HepG2 (cell line): ENCODE data around the gene NMRAL1. TPM values are rescaled to one million over a fixed set of nuclear protein-coding genes. Genes with fewer than 3 reads are reported as not detected.

Experiments
- ATAC-seq: fragments of 200-7000 bp; cut with Tn5 transposase; 3 replicates; pipeline ENCODE4 v1.9.1; 2020; ENCODE audit warnings: mild to moderate bottlenecking, moderate library complexity
- BruUV-seq: library from RNA; stranded (reverse); fragments of 400-500 nt; replicated peaks from 2 replicates; lab custom pipeline; 2021; lab: Mats Ljungman, UMichigan
- CTCF ChIA-PET: fragments of 300-600 bp; formaldehyde crosslinking; extraction: SDS; loops from one replicate; lab custom pipeline; 2021; ENCODE audit warnings: low total read pairs, inconsistent platforms, low intra/inter-chr PET ratio; lab: Yijun Ruan, JAX
- POLR2A ChIA-PET: fragments of 350-600 bp; sonication (Branson Sonifier 250); formaldehyde crosslinking; loops from one replicate; lab custom pipeline; 2020; ENCODE audit warnings: antibody characterized with exemption, inconsistent platforms; lab: Yijun Ruan, JAX
- DNase-seq: peaks from one replicate; pipeline ENCODE4 v3.0.0-alpha.2; 2015; ENCODE audit warnings: low spot score
- FAIRE-seq: peaks from 3 replicates; lab custom pipeline; 2011; peaks lifted over from hg19 to GRCh38; lab: Jason Lieb, UNC
- H2AFZ ChIP-seq: one replicate; pipeline ENCODE4 v1.6.1; 2011; ENCODE audit warnings: low read length, inconsistent platforms
- H3K27ac ChIP-seq: fragments of 300-600 bp; 3 replicates; pipeline ENCODE4 v1.8.0; 2011; ENCODE audit warnings: mixed run types, mild to moderate bottlenecking, mixed read lengths, low read length, inconsistent platforms; ENCODE audit not compliant: insufficient read depth; ENCODE audit errors: extremely low read length
- H3K27me3 ChIP-seq, 2 experiments: fragments of 200-600 bp in 1 of 2; 2 replicates in 1 of 2; 3 replicates in 1 of 2; pipeline versions ENCODE4 v1.6.0 to v1.8.0; 2011; ENCODE audit warnings: low read length in 2 of 2, mild to moderate bottlenecking in 2 of 2, moderate library complexity in 2 of 2, inconsistent platforms in 1 of 2; ENCODE audit not compliant: insufficient read depth in 2 of 2, control insufficient read depth in 1 of 2
- H3K36me3 ChIP-seq, 2 experiments: fragments of 200-600 bp in 1 of 2; replicated peaks in 1 of 2; 2 replicates in 1 of 2; 3 replicates in 1 of 2; pipeline versions ENCODE4 v1.5.1 to v1.8.0; 2011; ENCODE audit warnings: low read length in 2 of 2, inconsistent platforms in 1 of 2; ENCODE audit not compliant: insufficient read depth in 2 of 2, control insufficient read depth in 1 of 2
- H3K4me1 ChIP-seq: 2 replicates; pipeline ENCODE4 v1.5.1; 2012; ENCODE audit warnings: low read length, inconsistent platforms; ENCODE audit not compliant: insufficient read depth
- H3K4me2 ChIP-seq: 2 replicates; pipeline ENCODE4 v1.6.0; 2011; ENCODE audit warnings: low read depth, low read length, inconsistent platforms
- H3K4me3 ChIP-seq, 3 experiments: fragments of 200-600 bp in 1 of 3; sonication (generic), shearing (Covaris generic) in 1 of 3; replicated peaks in 1 of 3; 2 replicates each; pipeline ENCODE4 v1.5.1; 2011 to 2016; ENCODE audit warnings: low read length in 3 of 3, inconsistent platforms in 2 of 3, low read depth in 2 of 3, mild to moderate bottlenecking in 2 of 3, control low read depth in 1 of 3, mixed read lengths in 1 of 3; ENCODE audit not compliant: insufficient read depth in 1 of 3
- H3K79me2 ChIP-seq: one replicate; pipeline ENCODE4 v1.6.1; 2011; ENCODE audit warnings: low read length, inconsistent platforms; ENCODE audit not compliant: insufficient read depth
- H3K9ac ChIP-seq: 2 replicates; pipeline ENCODE4 v1.6.0; 2011; ENCODE audit warnings: mild to moderate bottlenecking, low read depth, low read length, inconsistent platforms; ENCODE audit not compliant: insufficient read depth
- H3K9me3 ChIP-seq: 2 replicates; pipeline ENCODE4 v1.5.1; 2012; ENCODE audit warnings: mild to moderate bottlenecking, low read length
- H4K20me1 ChIP-seq: 2 replicates; pipeline ENCODE4 v1.6.0; 2011; ENCODE audit warnings: inconsistent platforms, mild to moderate bottlenecking, low read length, moderate library complexity; ENCODE audit not compliant: insufficient read depth
- ISX ChIP-seq: sonication (generic); formaldehyde crosslinking; conservative IDR thresholded peaks from 2 replicates; pipeline ENCODE4 v1.5.0; 2020; ENCODE audit warnings: missing genetic modification reagents
- NPAS2 ChIP-seq: sonication (generic); formaldehyde crosslinking; IDR thresholded peaks from 2 replicates; pipeline ENCODE4 v1.8.0; 2022; ENCODE audit warnings: mild to moderate bottlenecking, missing genetic modification reagents, borderline replicate concordance
- NR0B2 ChIP-seq: sonication (generic); formaldehyde crosslinking; IDR thresholded peaks from 2 replicates; pipeline ENCODE4 v1.4.0; 2020; ENCODE audit warnings: mild to moderate bottlenecking, missing genetic modification reagents
- SMAD1 ChIP-seq: sonication (generic); formaldehyde crosslinking; IDR thresholded peaks from 2 replicates; pipeline ENCODE4 v1.4.0; 2020; ENCODE audit warnings: missing genetic modification reagents, low read depth, mild to moderate bottlenecking, borderline replicate concordance
- SP4 ChIP-seq: sonication (generic); formaldehyde crosslinking; IDR thresholded peaks from 2 replicates; pipeline ENCODE4 v1.8.1; 2023; ENCODE audit warnings: mild to moderate bottlenecking, missing genetic modification reagents
- SRSF9 ChIP-seq: fragments of 200-400 bp; formaldehyde crosslinking; IDR thresholded peaks from 2 replicates; pipeline ENCODE4 v1.6.1; 2018; ENCODE audit warnings: borderline replicate concordance, mild to moderate bottlenecking, low read depth, low read length; ENCODE audit not compliant: insufficient read depth, poor library complexity, severe bottlenecking
- U2AF2 ChIP-seq: fragments of 200-400 bp; formaldehyde crosslinking; IDR thresholded peaks from 2 replicates; pipeline ENCODE4 v1.6.1; 2017; ENCODE audit warnings: low read depth, mild to moderate bottlenecking, low read length
- ZFP91 ChIP-seq: sonication (generic); formaldehyde crosslinking; IDR thresholded peaks from 2 replicates; pipeline ENCODE4 v1.9.0; 2022; ENCODE audit warnings: missing genetic modification reagents, mild to moderate bottlenecking, borderline replicate concordance
- ZMAT3 ChIP-seq: sonication (generic); formaldehyde crosslinking; conservative IDR thresholded peaks from 2 replicates; pipeline ENCODE4 v1.7.0; 2021; ENCODE audit warnings: missing genetic modification reagents
- ZNF776 ChIP-seq: sonication (generic); formaldehyde crosslinking; IDR thresholded peaks from 2 replicates; pipeline ENCODE4 v1.4.0; 2020; ENCODE audit warnings: mild to moderate bottlenecking, missing genetic modification reagents
- ZZZ3 ChIP-seq: sonication (generic); formaldehyde crosslinking; IDR thresholded peaks from 2 replicates; pipeline ENCODE4 v1.4.0; 2020; ENCODE audit warnings: missing genetic modification reagents, mild to moderate bottlenecking, borderline replicate concordance
- WGBS: methylation state at CpG from one replicate; pipeline ENCODE4 v1.1.6; 2017; ENCODE audit warnings: low lambda C conversion rate; 5-methylcytosine and 5-hydroxymethylcytosine counted together
- in situ Hi-C: cut with HindIII; loops from 2 replicates; pipeline ENCODE4 v1.10.0; 2017; ENCODE audit warnings: low pct_unique_long_range_greater_than_20kb; ENCODE audit not compliant: extremely low pct_ligation_motif_present
- intact Hi-C: fragments of 100-400 bp; cut with micrococcal nuclease; formaldehyde crosslinking; loops from one replicate; pipeline ENCODE4 v1.10.0; 2022; ENCODE audit not compliant: unreplicated experiment
- polyA plus RNA-seq, 8 experiments: library from polyadenylated mRNA; depleted of rRNA in 3 of 8; stranded (reverse) in 7 of 8; unstranded in 1 of 8; fragments of >200 nt; fragmentation: Illumina TruSeq in 4 of 8; extraction: Trizol in 4 of 8; gene quantifications; 2 replicates each; pipeline versions ENCODE4 v1.2.1 to v1.2.3, GENCODE V29; 2011 to 2016; ENCODE audit warnings: low read depth in 4 of 8, missing spikeins in 1 of 8, mixed read lengths in 1 of 8; ENCODE audit not compliant: insufficient read depth in 1 of 8
- total RNA-seq, 5 experiments: library from RNA; depleted of rRNA; stranded (reverse); fragments of >200 nt; fragmentation: Illumina TruSeq; extraction: Trizol; gene quantifications; 2 replicates each; pipeline ENCODE4 v1.2.3, GENCODE V29; 2016; ENCODE audit warnings: low read depth in 1 of 5
- TF ChIP-seq, protein P1 (sequence below): sonication (generic); formaldehyde crosslinking; IDR thresholded peaks from 2 replicates; pipeline ENCODE4 v1.8.1; 2023; ENCODE audit warnings: mild to moderate bottlenecking, missing genetic modification reagents, borderline replicate concordance
- TF ChIP-seq, protein P2 (sequence below): sonication (generic); formaldehyde crosslinking; IDR thresholded peaks from 2 replicates; pipeline ENCODE4; 2020; ENCODE audit warnings: missing genetic modification reagents, mild to moderate bottlenecking, borderline replicate concordance
- TF ChIP-seq, protein P3 (sequence below): sonication (generic); formaldehyde crosslinking; IDR thresholded peaks from 2 replicates; pipeline ENCODE4 v1.5.1; 2020; ENCODE audit warnings: missing genetic modification reagents, mild to moderate bottlenecking, borderline replicate concordance

NMRAL1 gene
- total and polyA plus RNA-seq, 2 of the 13 experiments (the other 11 are each of a cell fraction or from before 2014, with no cell fraction given): 30.8 to 33.1 TPM

- TF ChIP-seq SP4 (CRISPR knock-in tag): no peak
- TF ChIP-seq U2AF2: no peak
- no peak for TF ChIP-seq ZMAT3 (CRISPR knock-in tag)
- TF ChIP-seq NR0B2 (CRISPR knock-in tag): no peak
Observed at GRCh38 chr16:4498546-4499195, 24.2 kb upstream of the NMRAL1 start (continued).

GRCh38 chr16:4496305-4496704 is 21.9 kb upstream of the NMRAL1 start:
- H3K9ac ChIP-seq: no peak overlapping the region
- no peaks in the 10 kb centered on the region for H3K9me3 ChIP-seq
- H3K27me3 ChIP-seq: no peaks in the 10 kb centered on the region
- H3K4me1 ChIP-seq: peaks cover 48% of the 10 kb centered on the region
- CTCF ChIA-PET: no interaction called here
- no peak overlapping the region for H3K27ac ChIP-seq
- no TSS peak for BruUV-seq
- peaks cover 3 to 13% of the 10 kb centered on the region in 2 experiments; a peak in 3 of 5 replicates for H3K36me3 ChIP-seq
- TF ChIP-seq ZFP91 (CRISPR knock-in tag): no peak
- no peak for TF ChIP-seq ISX
- TF ChIP-seq, protein P1, sequence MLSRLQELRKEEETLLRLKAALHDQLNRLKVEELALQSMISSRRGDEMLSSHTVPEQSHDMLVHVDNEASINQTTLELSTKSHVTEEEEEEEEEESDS (CRISPR knock-in tag): no peak
- no peak for TF ChIP-seq ZZZ3 (CRISPR knock-in tag)
- TF ChIP-seq NPAS2 (CRISPR knock-in tag): no peak
- no peak for TF ChIP-seq ZNF776
- no peak for TF ChIP-seq SMAD1 (CRISPR knock-in tag)
- TF ChIP-seq, protein P2, sequence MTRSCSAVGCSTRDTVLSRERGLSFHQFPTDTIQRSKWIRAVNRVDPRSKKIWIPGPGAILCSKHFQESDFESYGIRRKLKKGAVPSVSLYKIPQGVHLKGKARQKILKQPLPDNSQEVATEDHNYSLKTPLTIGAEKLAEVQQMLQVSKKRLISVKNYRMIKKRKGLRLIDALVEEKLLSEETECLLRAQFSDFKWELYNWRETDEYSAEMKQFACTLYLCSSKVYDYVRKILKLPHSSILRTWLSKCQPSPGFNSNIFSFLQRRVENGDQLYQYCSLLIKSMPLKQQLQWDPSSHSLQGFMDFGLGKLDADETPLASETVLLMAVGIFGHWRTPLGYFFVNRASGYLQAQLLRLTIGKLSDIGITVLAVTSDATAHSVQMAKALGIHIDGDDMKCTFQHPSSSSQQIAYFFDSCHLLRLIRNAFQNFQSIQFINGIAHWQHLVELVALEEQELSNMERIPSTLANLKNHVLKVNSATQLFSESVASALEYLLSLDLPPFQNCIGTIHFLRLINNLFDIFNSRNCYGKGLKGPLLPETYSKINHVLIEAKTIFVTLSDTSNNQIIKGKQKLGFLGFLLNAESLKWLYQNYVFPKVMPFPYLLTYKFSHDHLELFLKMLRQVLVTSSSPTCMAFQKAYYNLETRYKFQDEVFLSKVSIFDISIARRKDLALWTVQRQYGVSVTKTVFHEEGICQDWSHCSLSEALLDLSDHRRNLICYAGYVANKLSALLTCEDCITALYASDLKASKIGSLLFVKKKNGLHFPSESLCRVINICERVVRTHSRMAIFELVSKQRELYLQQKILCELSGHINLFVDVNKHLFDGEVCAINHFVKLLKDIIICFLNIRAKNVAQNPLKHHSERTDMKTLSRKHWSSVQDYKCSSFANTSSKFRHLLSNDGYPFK (CRISPR knock-in tag): no peak
- no peak for TF ChIP-seq SRSF9
- TF ChIP-seq, protein P3, sequence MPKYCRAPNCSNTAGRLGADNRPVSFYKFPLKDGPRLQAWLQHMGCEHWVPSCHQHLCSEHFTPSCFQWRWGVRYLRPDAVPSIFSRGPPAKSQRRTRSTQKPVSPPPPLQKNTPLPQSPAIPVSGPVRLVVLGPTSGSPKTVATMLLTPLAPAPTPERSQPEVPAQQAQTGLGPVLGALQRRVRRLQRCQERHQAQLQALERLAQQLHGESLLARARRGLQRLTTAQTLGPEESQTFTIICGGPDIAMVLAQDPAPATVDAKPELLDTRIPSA (CRISPR knock-in tag): no peak
- intact Hi-C loops (loop anchor here (10.0 kb wide), 1 partner anchor 68 kb away; no protein-coding TSS in a partner anchor), in situ Hi-C loops (no loop called here)
- DNase-seq (no peak), ATAC-seq (no peak), FAIRE-seq (no peak)
- peaks cover 38% of the 10 kb centered on the region for H3K79me2 ChIP-seq
- WGBS: 93% methylated on average over 3 of the region's 4 CpGs
- no peak overlapping the region for H3K4me2 ChIP-seq
- peaks cover 11% of the 10 kb centered on the region; the same call in 1 of the 2 replicates for H4K20me1 ChIP-seq
- POLR2A ChIA-PET: interaction anchor here (0.7 kb wide), 1 partner anchor 19 kb away, joined by 3 read pairs; no protein-coding TSS in a partner anchor
- no peak overlapping the region for H3K4me3 ChIP-seq
- no peak overlapping the region for H2AFZ ChIP-seq
